GM06990 (cell line): Measurements from ENCODE around the gene HDAC6.

ENCODE experiments used
- DNase-seq: peaks from one replicate; pipeline ENCODE4 v3.0.0-alpha.2; 2011; ENCODE audit not compliant: insufficient read length; ENCODE audit errors: extremely low read depth
- H3K27me3 ChIP-seq: replicated peaks from 2 replicates; pipeline ENCODE4 v1.6.0; 2011; ENCODE audit warnings: low read length; ENCODE audit not compliant: control insufficient read depth, insufficient read depth
- H3K36me3 ChIP-seq: 2 replicates; pipeline ENCODE4 v1.5.1; 2011; ENCODE audit warnings: low read length; ENCODE audit not compliant: control insufficient read depth, insufficient read depth
- H3K4me3 ChIP-seq: replicated peaks from 2 replicates; pipeline ENCODE4 v1.5.1; 2011; ENCODE audit warnings: low read depth, mild to moderate bottlenecking, control low read depth, low read length
- TF ChIP-seq, protein P1 (sequence below): IDR thresholded peaks from 2 replicates; pipeline ENCODE4 v1.5.1; 2011; ENCODE audit warnings: low read length, control low read depth, mild to moderate bottlenecking, inconsistent platforms; ENCODE audit not compliant: insufficient read depth, poor library complexity, severe bottlenecking

Gene HDAC6

DNA sequence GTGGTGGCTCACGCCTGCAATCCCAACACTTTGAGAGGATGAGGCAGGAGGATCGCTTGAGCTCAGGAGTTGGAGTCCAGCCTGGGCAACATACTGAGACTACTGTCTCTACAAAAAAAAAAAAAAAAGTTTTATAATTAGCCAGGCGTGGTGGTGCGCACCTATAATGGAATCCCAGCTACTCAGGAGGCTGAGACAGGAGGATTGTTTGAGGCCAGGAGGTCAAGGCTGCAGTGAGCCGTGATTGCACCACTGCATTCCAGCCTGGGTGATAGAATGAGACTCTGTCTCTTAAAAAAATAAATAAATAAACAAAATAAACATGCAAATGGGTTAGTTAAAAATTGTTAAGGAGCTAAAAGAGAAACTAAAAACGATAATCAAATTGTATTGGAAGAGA, 32.6 kb upstream of the HDAC6 start:
- no peaks in the 10 kb centered on the region for H3K27me3 ChIP-seq
- DNase-seq: no peak
- TF ChIP-seq, protein P1, sequence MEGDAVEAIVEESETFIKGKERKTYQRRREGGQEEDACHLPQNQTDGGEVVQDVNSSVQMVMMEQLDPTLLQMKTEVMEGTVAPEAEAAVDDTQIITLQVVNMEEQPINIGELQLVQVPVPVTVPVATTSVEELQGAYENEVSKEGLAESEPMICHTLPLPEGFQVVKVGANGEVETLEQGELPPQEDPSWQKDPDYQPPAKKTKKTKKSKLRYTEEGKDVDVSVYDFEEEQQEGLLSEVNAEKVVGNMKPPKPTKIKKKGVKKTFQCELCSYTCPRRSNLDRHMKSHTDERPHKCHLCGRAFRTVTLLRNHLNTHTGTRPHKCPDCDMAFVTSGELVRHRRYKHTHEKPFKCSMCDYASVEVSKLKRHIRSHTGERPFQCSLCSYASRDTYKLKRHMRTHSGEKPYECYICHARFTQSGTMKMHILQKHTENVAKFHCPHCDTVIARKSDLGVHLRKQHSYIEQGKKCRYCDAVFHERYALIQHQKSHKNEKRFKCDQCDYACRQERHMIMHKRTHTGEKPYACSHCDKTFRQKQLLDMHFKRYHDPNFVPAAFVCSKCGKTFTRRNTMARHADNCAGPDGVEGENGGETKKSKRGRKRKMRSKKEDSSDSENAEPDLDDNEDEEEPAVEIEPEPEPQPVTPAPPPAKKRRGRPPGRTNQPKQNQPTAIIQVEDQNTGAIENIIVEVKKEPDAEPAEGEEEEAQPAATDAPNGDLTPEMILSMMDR: no peak
- H3K4me3 ChIP-seq: no peak overlapping the region
- H3K36me3 ChIP-seq: no peaks in the 10 kb centered on the region

DNA sequence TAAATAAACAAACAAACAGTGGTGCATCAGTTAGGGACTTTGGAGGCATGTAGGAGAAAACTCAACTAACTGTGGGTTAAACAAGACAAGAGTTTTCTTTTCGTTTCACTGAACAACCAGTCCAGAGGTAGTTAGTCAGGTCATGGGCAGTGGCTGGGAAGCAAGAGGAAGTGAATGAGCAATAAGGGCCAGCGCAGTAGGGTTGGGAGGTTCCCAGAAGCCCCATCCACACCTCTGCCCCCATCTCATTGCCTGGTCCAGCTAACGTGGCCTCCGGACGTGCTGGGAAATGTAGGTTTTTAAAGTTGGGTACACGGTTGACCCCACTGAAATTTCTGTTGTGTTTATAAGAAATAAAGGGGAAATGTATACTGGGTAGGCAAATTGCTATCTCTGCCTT, 31.6 kb upstream of the HDAC6 start:
- Histone ChIP-seq H3K4me3 (no peak overlapping the region), H3K36me3 (no peaks in the 10 kb centered on the region), H3K27me3 (no peaks in the 10 kb centered on the region)
- DNase-seq: no peak
- TF ChIP-seq, protein P1: no peak

DNA sequence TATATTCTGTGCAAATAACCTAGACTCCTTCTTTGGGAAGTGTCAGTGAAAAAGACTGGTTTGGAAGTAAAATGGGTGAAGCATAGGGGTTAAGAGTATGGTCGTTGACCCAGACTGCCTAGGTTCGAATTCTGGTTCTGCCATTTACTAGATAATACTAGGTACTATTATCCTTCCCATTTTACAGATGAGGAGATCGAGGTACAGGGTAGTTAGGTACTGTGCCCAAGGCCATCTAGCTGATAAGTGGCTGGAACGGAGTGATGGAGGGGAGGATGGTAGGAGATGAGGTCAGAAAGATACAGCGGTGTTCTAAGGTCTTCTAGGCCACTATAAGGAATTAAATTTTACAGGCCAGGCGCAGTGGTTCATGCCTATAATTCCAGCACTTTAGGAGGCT, 29.3 kb upstream of the HDAC6 start:
- TF ChIP-seq, protein P1: no peak
- Histone ChIP-seq H3K36me3 (no peaks in the 10 kb centered on the region), H3K27me3 (no peaks in the 10 kb centered on the region), H3K4me3 (no peak overlapping the region)
- no peak for DNase-seq

DNA sequence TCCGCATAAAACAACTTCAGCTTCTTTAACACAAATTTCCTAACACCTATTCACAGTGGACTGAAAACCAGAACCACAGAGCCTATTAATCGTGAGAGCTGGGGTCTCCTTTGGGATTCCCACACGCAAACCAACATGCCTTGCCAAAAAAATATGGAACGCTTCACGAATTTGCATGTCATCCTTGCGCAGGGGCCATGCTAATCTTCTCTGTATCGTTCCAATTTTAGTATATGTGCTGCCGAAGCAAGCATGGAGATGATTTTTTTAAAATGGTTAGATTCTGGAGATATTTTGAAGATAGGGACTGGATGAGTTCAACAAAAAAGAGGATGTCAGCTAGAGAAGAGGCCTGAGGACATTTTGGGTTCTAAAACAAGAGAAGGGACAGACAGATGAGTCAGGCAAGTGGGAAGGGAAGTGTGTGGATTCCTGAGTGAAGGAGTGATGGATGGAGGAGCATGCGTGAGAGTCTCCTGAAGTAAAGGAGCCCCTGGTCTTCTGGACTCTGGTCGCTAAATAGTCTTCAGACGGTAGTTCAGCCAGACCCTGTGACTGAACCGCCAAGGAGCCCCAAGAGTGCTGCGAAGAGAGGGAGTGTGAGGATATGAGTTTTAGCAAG, 24.9 kb upstream of the HDAC6 start:
- no peaks in the 10 kb centered on the region for H3K27me3 ChIP-seq
- no peak overlapping the region for H3K4me3 ChIP-seq
- TF ChIP-seq, protein P1: no peak
- DNase-seq: no peak
- H3K36me3 ChIP-seq: no peaks in the 10 kb centered on the region

DNA sequence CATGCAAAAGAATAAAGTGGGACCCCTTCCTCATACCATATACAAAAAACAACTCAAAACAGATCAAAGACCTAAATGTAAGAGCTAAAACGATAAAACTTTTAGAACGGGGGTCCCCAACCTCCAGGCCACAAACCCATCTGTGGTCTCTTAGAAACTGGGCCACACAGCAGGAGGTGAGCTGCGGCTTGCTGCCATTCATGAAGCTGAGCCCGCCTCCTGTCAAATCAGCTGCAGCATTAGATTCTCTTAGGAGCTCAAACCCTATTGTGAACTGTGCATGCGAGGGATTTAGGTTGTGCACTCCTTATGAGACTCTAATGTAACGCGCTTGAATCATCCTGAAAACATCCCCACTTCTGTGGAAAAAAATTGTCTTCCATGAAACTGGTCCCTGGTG, 22.5 kb upstream of the HDAC6 start:
- DNase-seq: no peak
- TF ChIP-seq, protein P1: no peak
- Histone ChIP-seq H3K27me3 (no peaks in the 10 kb centered on the region), H3K4me3 (no peak overlapping the region), H3K36me3 (no peaks in the 10 kb centered on the region)

DNA sequence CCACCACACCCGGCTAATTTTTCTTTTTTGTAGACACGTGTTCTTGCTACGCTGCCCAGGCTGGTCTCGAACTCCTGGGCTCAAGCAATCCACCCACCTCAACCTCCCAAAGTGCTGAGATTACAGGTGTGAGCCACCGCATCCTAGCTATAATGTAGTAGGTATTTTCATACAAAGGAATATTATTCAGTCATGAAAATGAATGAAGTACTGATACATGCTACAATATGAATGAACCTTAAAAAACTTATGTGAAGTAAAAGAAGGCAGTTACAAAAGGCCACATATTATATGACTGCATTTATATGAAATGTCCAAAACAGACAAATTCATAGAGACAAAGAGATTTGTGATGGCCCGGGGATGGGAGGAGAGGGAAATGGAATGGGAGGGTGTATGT, 20.2 kb upstream of the HDAC6 start:
- TF ChIP-seq, protein P1: no peak
- Histone ChIP-seq H3K36me3 (no peaks in the 10 kb centered on the region), H3K27me3 (no peaks in the 10 kb centered on the region), H3K4me3 (no peak overlapping the region)
- DNase-seq: no peak
